ENCODE results near the gene RDH16.

DNA sequence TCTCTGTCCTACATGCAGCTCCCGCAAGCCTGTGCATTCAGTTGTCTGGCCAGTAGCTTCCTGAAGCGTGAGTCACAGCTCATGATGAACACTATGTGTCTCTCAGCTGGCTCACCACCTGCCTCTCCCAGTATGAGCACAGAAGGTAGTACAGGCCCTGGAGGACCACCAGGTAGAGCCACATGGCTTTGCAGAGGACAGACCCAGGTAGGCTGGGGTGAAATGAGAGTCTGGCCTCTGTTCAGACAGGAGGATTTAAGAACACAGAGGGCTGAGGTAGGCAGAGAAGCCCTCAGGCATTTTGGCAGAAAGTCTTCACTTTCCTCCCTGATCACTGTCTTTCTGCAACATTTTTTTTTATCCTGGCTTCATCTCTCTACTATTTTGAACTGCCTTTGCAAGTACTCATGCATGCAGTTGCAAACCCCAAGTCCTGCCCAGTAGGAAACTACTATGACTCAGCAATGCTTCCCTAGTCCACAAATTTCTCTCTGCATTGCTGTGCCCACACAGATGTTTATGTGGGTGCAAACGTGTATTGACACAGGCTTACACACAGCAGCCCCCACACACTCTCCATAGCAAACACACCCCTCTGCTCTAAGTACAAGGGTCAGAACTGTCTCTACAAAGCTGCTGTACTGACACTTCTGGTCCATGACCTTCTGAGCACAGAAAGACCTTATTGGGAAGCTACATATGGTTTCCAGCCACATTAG, 15.9 kb downstream of the RDH16 start:
- TF ChIP-seq POLR2A (IDR thresholded peaks at IDR 0.05; ENCODE audit: low read depth, low read length) (no peak), POLR2AphosphoS5 (IDR thresholded peaks at IDR 0.05; ENCODE audit: low read depth, low read length) (no peak), TAF1 (IDR thresholded peaks at IDR 0.05; ENCODE audit: low read depth, low read length) (no peak), POU2F2 (IDR thresholded peaks at IDR 0.05; ENCODE audit: low read depth, low read length) (no peak), PAX5 (IDR thresholded peaks at IDR 0.05; ENCODE audit: insufficient read depth, low read length, severe bottlenecking) (no peak)

All from GM12891 (cell line).